K562 (cell line): Measurements from ENCODE around the gene FN3K. TPM values are rescaled to one million over a fixed set of nuclear protein-coding genes. Genes with fewer than 3 reads are reported as not detected.

Source experiments
- AFF1 ChIP-seq, 2 experiments: fragments of 450-650 bp; IDR thresholded peaks; 2 replicates each; pipeline ENCODE4 v1.6.1; 2018; ENCODE audit warnings: mild to moderate bottlenecking in 2 of 2, low read depth in 1 of 2; ENCODE audit not compliant: partially characterized antibody in 2 of 2
- CREB5 ChIP-seq: fragments of 250-450 bp; sonication (Bioruptor Pico); IDR thresholded peaks from 2 replicates; pipeline ENCODE4 v1.5.0; 2020; ENCODE audit warnings: mild to moderate bottlenecking
- HCFC1 ChIP-seq: IDR thresholded peaks from 2 replicates; pipeline ENCODE4 v1.6.1; 2012; ENCODE audit warnings: low read depth, low read length, improper control_type of control experiment
- HOMEZ ChIP-seq: fragments of 250-450 bp; sonication (Bioruptor Pico); IDR thresholded peaks from 2 replicates; pipeline ENCODE4 v1.4.0; 2020; ENCODE audit warnings: mild to moderate bottlenecking, moderate library complexity
- MEF2A ChIP-seq: IDR thresholded peaks from 2 replicates; pipeline ENCODE4 v1.6.1; 2011; ENCODE audit warnings: low read depth, mild to moderate bottlenecking, low read length, moderate library complexity; ENCODE audit not compliant: control insufficient read depth
- MTF1 ChIP-seq: fragments of 250-450 bp; sonication (Bioruptor Pico); IDR thresholded peaks from 2 replicates; pipeline ENCODE4 v1.9.0; 2021; ENCODE audit warnings: moderate library complexity, mild to moderate bottlenecking, inconsistent platforms, borderline replicate concordance
- MYC ChIP-seq, 2 experiments: fragments of 250-450 bp in 1 of 2; sonication (Bioruptor Pico) in 1 of 2; IDR thresholded peaks; 2 replicates each; pipeline versions ENCODE4 v1.5.1 to v1.6.1; 2012 to 2021; ENCODE audit warnings: low read depth in 2 of 2, borderline replicate concordance in 1 of 2, improper control_type of control experiment in 1 of 2, low read length in 1 of 2, mild to moderate bottlenecking in 1 of 2, moderate library complexity in 1 of 2
- MYNN ChIP-seq, 2 experiments: sonication (generic); formaldehyde crosslinking in 1 of 2; IDR thresholded peaks; 2 replicates each; pipeline versions ENCODE4 v1.5.0 to v1.6.1; 2016 to 2020; ENCODE audit warnings: antibody characterized with exemption in 1 of 2, missing genetic modification reagents in 1 of 2
- SOX6 ChIP-seq: fragments of 450-650 bp; IDR thresholded peaks from 2 replicates; pipeline ENCODE4 v1.6.1; 2014; ENCODE audit warnings: mild to moderate bottlenecking
- ZBTB17 ChIP-seq: fragments of 450-650 bp; formaldehyde crosslinking; IDR thresholded peaks from 2 replicates; pipeline ENCODE4 v1.4.0; 2020; ENCODE audit warnings: mild to moderate bottlenecking
- ZNF655 ChIP-seq: fragments of 250-450 bp; sonication (Bioruptor Pico); IDR thresholded peaks from 2 replicates; pipeline ENCODE4 v1.5.0; 2021
- ZSCAN29 ChIP-seq: fragments of 450-650 bp; IDR thresholded peaks from 2 replicates; pipeline ENCODE4 v1.6.1; 2017
- polyA plus RNA-seq, 8 experiments: library from polyadenylated mRNA; depleted of rRNA in 4 of 8; stranded (reverse) in 5 of 8; unstranded in 3 of 8; fragments of >200 nt; fragmentation: Nextera tagmentation in 2 of 8; fragmentation: Illumina TruSeq in 1 of 8; extraction: Ambion mirVana in 2 of 8; extraction: Trizol in 1 of 8; gene quantifications; 2 replicates each; pipeline versions ENCODE4 v1.2.1 to v1.2.3, GENCODE V29; 2011 to 2014; ENCODE audit warnings: inconsistent platforms in 1 of 8, missing spikeins in 1 of 8
- total RNA-seq, 7 experiments: library from RNA; depleted of rRNA in 6 of 7; stranded (reverse); fragments of >200 nt in 6 of 7; fragmentation: Illumina TruSeq in 2 of 7; extraction: Trizol in 2 of 7; gene quantifications; 2 replicates each; pipeline versions ENCODE4 v1.2.1 to v1.2.3, GENCODE V29; 2011 to 2021; ENCODE audit warnings: low replicate concordance in 1 of 7
- TF ChIP-seq, protein P1 (sequence below): fragments of 450-650 bp; formaldehyde crosslinking; IDR thresholded peaks from 2 replicates; pipeline ENCODE4 v1.4.0; 2022; ENCODE audit warnings: missing genetic modification characterization

Gene FN3K
- total and polyA plus RNA-seq, 9 of the 15 experiments (the other 6 are each of a cell fraction or from before 2014, with no cell fraction given), result 0.08 to 22.7 (median 3.8) TPM

GRCh38 chr17:82752371-82753200 is 17.2 kb downstream of the FN3K start (continued):
- TF ChIP-seq HCFC1, result no peak
- no peak for TF ChIP-seq CREB5 (CRISPR knock-in tag)
- TF ChIP-seq SOX6, result no peak
- TF ChIP-seq ZBTB17 (CRISPR knock-in tag), result no peak
- TF ChIP-seq AFF1 (IDR thresholded peaks at IDR 0.05; ENCODE audit: low read depth in 1 of 2, partially characterized antibody in 2 of 2), result no peak
- TF ChIP-seq MTF1 (CRISPR knock-in tag), result no peak
- TF ChIP-seq, protein P1, sequence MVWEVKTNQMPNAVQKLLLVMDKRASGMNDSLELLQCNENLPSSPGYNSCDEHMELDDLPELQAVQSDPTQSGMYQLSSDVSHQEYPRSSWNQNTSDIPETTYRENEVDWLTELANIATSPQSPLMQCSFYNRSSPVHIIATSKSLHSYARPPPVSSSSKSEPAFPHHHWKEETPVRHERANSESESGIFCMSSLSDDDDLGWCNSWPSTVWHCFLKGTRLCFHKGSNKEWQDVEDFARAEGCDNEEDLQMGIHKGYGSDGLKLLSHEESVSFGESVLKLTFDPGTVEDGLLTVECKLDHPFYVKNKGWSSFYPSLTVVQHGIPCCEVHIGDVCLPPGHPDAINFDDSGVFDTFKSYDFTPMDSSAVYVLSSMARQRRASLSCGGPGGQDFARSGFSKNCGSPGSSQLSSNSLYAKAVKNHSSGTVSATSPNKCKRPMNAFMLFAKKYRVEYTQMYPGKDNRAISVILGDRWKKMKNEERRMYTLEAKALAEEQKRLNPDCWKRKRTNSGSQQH (CRISPR knock-in tag), result no peak
- TF ChIP-seq MYC (IDR thresholded peaks at IDR 0.05; ENCODE audit: low read depth, low read length), result no peak
- TF ChIP-seq MYC (CRISPR knock-in tag; IDR thresholded peaks at IDR 0.05; ENCODE audit: borderline replicate concordance, low read depth), result no peak
- no peak for TF ChIP-seq MYNN (IDR thresholded peaks at IDR 0.05)
- TF ChIP-seq MYNN (CRISPR knock-in tag; IDR thresholded peaks at IDR 0.05), result no peak
- no peak for TF ChIP-seq MEF2A
- TF ChIP-seq HOMEZ (CRISPR knock-in tag), result no peak
- peak; percentile 45; the same call in 1 of the 2 replicates for TF ChIP-seq ZSCAN29
- no peak for TF ChIP-seq ZNF655 (CRISPR knock-in tag)
